ENCODE data around the gene KCNH2. TPM values are rescaled to one million over a fixed set of nuclear protein-coding genes. Genes with fewer than 3 reads are reported as not detected.

The KCNH2 gene
- total RNA-seq, 4 donors from 2014 or later: 2.4 to 8.5 (median 3.4) TPM

- Histone ChIP-seq H3K9me3 (no peaks in the 10 kb centered on the region), H3K27me3 (no peaks in the 10 kb centered on the region), H3K4me1 (peaks cover 0 to 13% (median 7%) of the 10 kb centered on the region in 4 donors), H3K36me3 (no peaks in the 10 kb centered on the region), H3K27ac (no peak overlapping the region), H3K4me3 (no peak overlapping the region)
- DNase-seq: no peak
- TF ChIP-seq POLR2A (IDR thresholded peaks at IDR 0.05): no peak
- TF ChIP-seq, protein P1, sequence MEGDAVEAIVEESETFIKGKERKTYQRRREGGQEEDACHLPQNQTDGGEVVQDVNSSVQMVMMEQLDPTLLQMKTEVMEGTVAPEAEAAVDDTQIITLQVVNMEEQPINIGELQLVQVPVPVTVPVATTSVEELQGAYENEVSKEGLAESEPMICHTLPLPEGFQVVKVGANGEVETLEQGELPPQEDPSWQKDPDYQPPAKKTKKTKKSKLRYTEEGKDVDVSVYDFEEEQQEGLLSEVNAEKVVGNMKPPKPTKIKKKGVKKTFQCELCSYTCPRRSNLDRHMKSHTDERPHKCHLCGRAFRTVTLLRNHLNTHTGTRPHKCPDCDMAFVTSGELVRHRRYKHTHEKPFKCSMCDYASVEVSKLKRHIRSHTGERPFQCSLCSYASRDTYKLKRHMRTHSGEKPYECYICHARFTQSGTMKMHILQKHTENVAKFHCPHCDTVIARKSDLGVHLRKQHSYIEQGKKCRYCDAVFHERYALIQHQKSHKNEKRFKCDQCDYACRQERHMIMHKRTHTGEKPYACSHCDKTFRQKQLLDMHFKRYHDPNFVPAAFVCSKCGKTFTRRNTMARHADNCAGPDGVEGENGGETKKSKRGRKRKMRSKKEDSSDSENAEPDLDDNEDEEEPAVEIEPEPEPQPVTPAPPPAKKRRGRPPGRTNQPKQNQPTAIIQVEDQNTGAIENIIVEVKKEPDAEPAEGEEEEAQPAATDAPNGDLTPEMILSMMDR (IDR thresholded peaks at IDR 0.05): no peak
Observed at GRCh38 chr7:150908173-150908572, 69.9 kb downstream of the KCNH2 start.

GRCh38 chr7:150904011-150904909 is 73.9 kb downstream of the KCNH2 start:
- DNase-seq: no peak
- Histone ChIP-seq H3K27ac (peak overlapping the region in 2 of 4 donors; percentile 24 to 32), H3K27me3 (no peaks in the 10 kb centered on the region), H3K4me1 (peaks cover 0 to 43% (median 7%) of the 10 kb centered on the region in 4 donors), H3K9me3 (no peaks in the 10 kb centered on the region), H3K4me3 (no peak overlapping the region), H3K36me3 (no peaks in the 10 kb centered on the region)
- TF ChIP-seq POLR2A (IDR thresholded peaks at IDR 0.05): no peak
- TF ChIP-seq, protein P1 (IDR thresholded peaks at IDR 0.05): no peak

DNA sequence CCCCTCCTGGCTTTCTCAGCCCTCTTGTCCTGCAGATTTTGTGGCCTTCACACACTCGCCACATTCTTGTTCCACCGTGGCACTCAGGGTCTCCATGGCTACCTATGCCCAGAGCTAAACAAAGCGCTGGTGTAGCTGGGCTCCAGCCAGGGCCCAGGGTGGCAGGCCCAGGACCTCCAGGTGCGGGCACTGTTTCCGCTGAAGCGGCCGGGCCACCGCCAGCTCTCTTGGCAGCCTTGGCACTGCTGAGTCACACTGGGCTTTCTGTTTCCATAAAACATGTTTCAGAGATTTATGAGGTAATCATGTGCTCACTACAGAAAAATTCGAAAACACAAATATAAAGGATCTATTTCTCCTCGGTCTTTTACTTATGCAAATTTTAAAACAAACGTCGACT is 74.5 kb downstream of the KCNH2 start:
- peak overlapping the region in 3 of 4 donors; percentile 13 to 86 (median 45) for H3K27ac ChIP-seq
- H3K4me3 ChIP-seq: no peak overlapping the region
- no peaks in the 10 kb centered on the region for H3K36me3 ChIP-seq
- no peaks in the 10 kb centered on the region for H3K27me3 ChIP-seq
- TF ChIP-seq, protein P1 (IDR thresholded peaks at IDR 0.05): no peak
- no peak for TF ChIP-seq POLR2A (IDR thresholded peaks at IDR 0.05)
- H3K4me1 ChIP-seq: peaks cover 0 to 45% (median 10%) of the 10 kb centered on the region in 4 donors
- peak in 2 of 3 donors; percentile 68 to 70 for DNase-seq
- H3K9me3 ChIP-seq: no peaks in the 10 kb centered on the region

GRCh38 chr7:150902078-150903033 is 75.8 kb downstream of the KCNH2 start:
- H3K27ac ChIP-seq: peak overlapping the region in 3 of 4 donors; percentile 53 to 86 (median 72)
- H3K4me1 ChIP-seq: peaks cover 0 to 55% (median 14%) of the 10 kb centered on the region in 4 donors
- H3K9me3 ChIP-seq: no peaks in the 10 kb centered on the region
- no peaks in the 10 kb centered on the region for H3K36me3 ChIP-seq
- no peak overlapping the region for H3K4me3 ChIP-seq
- no peak for TF ChIP-seq POLR2A (IDR thresholded peaks at IDR 0.05)
- TF ChIP-seq, protein P1 (IDR thresholded peaks at IDR 0.05): no peak
- H3K27me3 ChIP-seq: no peaks in the 10 kb centered on the region
- peak in 2 of 3 donors; percentile 61 to 72 for DNase-seq
